Stomach (tissue), 9 donors: ENCODE data around the gene MED23. TPM values are rescaled to one million over a fixed set of nuclear protein-coding genes. Genes with fewer than 3 reads are reported as not detected.

Source experiments
- DNase-seq, 2 donors: peaks; one replicate each; pipeline versions ENCODE4 v3.0.0 to v3.0.0-alpha.2; 2013 to 2019
- H3K27ac ChIP-seq, 5 donors: fragments of 200-600 bp in 4 of 5; sonication (generic) in 4 of 5; one replicate each; pipeline ENCODE4 v1.5.1; 2013 to 2019; ENCODE audit warnings: mild to moderate bottlenecking in 1 of 5, moderate library complexity in 1 of 5
- H3K27me3 ChIP-seq, 3 donors: fragments of 200-600 bp; sonication (generic); one replicate each; pipeline ENCODE4 v1.5.1; 2017 to 2019; ENCODE audit warnings: mixed run types in 1 of 3
- H3K36me3 ChIP-seq, 4 donors: fragments of 200-600 bp; sonication (generic); 1 replicate in 3 of 4; 2 replicates in 1 of 4; pipeline ENCODE4 v1.5.1; 2016 to 2019
- H3K4me1 ChIP-seq, 4 donors: fragments of 200-600 bp; sonication (generic); one replicate each; pipeline ENCODE4 v1.5.1; 2016 to 2019
- H3K4me3 ChIP-seq, 4 donors: fragments of 200-600 bp; sonication (generic) in 3 of 4; one replicate each; pipeline ENCODE4 v1.5.1; 2016 to 2019; ENCODE audit warnings: mild to moderate bottlenecking in 1 of 4
- H3K9me3 ChIP-seq, 4 donors: fragments of 200-600 bp; sonication (generic); one replicate each; pipeline ENCODE4 v1.5.1; 2016 to 2019
- EP300 ChIP-seq: sonication (generic); formaldehyde crosslinking; IDR thresholded peaks from one replicate; pipeline ENCODE4 v1.6.1; 2017; ENCODE audit warnings: antibody characterized with exemption
- POLR2A ChIP-seq, 4 donors: fragments of 450-650 bp; IDR thresholded peaks; one replicate each; pipeline ENCODE4 v1.6.1; 2016; ENCODE audit warnings: antibody characterized with exemption in 4 of 4, control low read depth in 2 of 4, mild to moderate bottlenecking in 1 of 4, moderate library complexity in 1 of 4
- POLR2AphosphoS5 ChIP-seq, 3 donors: sonication (generic); formaldehyde crosslinking; IDR thresholded peaks; one replicate each; pipeline ENCODE4 v1.6.1; 2016; ENCODE audit warnings: antibody characterized with exemption in 3 of 3
- WGBS, 5 donors: extraction: QIAGEN DNeasy Blood & Tissue Kit in 3 of 5; methylation state at CpG; one replicate each; pipeline versions ENCODE4 v1.1.5 to v1.1.7; 2013 to 2018; 5-methylcytosine and 5-hydroxymethylcytosine counted together
- intact Hi-C: fragments of 100-400 bp; cut with DNase I; formaldehyde crosslinking; loops from one replicate; pipeline ENCODE4 v1.15.1; 2023; ENCODE audit warnings: low total_unique reads
- polyA plus RNA-seq, 3 donors: library from polyadenylated mRNA; stranded (reverse); fragments of 200-250 nt; gene quantifications; one replicate each; pipeline ENCODE4 v1.2.3, GENCODE V29; 2013
- total RNA-seq, 5 donors: library from RNA; depleted of rRNA; stranded (reverse); fragments of >200 nt; gene quantifications; one replicate each; pipeline versions ENCODE4 v1.1.0 to v1.2.3, GENCODE V29; 2014 to 2016
- TF ChIP-seq, protein P1 (sequence below), 7 experiments: fragments of 450-650 bp in 4 of 7; fragments of 200-600 bp in 3 of 7; sonication (generic) in 3 of 7; IDR thresholded peaks; one replicate each; pipeline ENCODE4 v1.5.1; 2016 to 2019; ENCODE audit warnings: antibody characterized with exemption in 7 of 7, control low read depth in 2 of 7, mild to moderate bottlenecking in 1 of 7
- donor health status: healthy with polysubstance abuse.
- donor health status: Bipolar disorder and iron deficiency.
- donor health status: healthy.

Gene MED23
- total and polyA plus RNA-seq, 8 donors: 4.0 to 107 (median 13.7) TPM

DNA sequence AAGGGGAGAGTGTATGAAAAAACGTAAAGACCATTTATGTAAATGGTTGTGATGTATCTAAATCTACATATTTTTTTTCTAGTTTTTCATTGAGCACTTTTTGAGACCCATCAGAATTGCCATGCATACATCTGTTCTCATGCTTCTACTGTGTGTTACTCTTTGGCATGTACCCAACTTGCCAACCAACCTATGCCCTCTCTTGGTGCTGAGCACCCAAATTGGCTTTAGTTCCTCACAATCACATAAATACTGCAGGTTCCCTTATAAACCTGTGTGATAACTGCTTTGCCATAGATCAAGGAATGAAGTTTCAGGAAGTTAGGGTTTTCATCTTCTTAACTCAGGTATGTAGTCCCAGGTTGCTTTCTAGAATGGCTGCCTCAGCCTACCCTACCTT lies 16.9 kb upstream of the MED23 start:
- intact Hi-C loops: no loop called here
- no peak for DNase-seq
- Histone ChIP-seq H3K36me3 (no peaks in the 10 kb centered on the region), H3K9me3 (no peaks in the 10 kb centered on the region), H3K27ac (no peak overlapping the region), H3K27me3 (no peaks in the 10 kb centered on the region), H3K4me1 (peaks cover 0 to 4% (median 0%) of the 10 kb centered on the region in 4 donors), H3K4me3 (no peak overlapping the region)
- 74 to 100% (median 85%) methylated on average over 1 of the region's 1 CpG for WGBS, 5 donors
- TF ChIP-seq, protein P1, sequence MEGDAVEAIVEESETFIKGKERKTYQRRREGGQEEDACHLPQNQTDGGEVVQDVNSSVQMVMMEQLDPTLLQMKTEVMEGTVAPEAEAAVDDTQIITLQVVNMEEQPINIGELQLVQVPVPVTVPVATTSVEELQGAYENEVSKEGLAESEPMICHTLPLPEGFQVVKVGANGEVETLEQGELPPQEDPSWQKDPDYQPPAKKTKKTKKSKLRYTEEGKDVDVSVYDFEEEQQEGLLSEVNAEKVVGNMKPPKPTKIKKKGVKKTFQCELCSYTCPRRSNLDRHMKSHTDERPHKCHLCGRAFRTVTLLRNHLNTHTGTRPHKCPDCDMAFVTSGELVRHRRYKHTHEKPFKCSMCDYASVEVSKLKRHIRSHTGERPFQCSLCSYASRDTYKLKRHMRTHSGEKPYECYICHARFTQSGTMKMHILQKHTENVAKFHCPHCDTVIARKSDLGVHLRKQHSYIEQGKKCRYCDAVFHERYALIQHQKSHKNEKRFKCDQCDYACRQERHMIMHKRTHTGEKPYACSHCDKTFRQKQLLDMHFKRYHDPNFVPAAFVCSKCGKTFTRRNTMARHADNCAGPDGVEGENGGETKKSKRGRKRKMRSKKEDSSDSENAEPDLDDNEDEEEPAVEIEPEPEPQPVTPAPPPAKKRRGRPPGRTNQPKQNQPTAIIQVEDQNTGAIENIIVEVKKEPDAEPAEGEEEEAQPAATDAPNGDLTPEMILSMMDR (IDR thresholded peaks at IDR 0.05): no peak
- TF ChIP-seq POLR2A (IDR thresholded peaks at IDR 0.05) (no peak), EP300 (no peak), POLR2AphosphoS5 (IDR thresholded peaks at IDR 0.05) (no peak)

DNA sequence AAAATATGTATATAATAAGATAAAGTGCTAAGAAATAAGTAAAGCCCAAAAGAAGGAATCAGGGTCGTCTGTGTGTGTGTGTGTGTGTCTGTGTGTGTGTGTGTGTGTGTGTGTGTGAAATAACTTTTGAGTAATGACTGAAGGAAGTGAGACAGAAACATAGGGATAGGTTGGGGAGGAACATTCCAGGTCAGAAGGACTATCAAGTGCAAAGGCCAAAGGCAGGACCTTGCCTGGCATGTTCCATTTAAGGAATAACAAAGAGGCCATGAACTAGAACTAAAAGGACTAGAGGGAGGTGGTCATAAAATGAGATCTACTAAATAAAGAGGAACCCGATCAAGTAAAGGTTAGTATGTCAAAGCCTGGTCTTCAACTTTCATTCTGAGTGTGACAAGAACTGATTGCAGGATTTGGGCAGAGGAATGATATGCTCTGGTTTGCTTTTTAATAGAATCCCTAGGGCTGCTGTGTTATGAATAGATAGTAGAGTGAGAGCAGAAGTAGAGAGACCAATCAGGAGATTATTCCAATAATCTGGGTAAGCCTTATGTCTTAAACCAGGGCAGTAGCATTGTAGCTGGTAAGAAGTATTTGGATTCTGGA lies 15.9 kb upstream of the MED23 start:
- H3K27me3 ChIP-seq: no peaks in the 10 kb centered on the region
- 66 to 79% (median 77%) methylated on average over 2 of the region's 2 CpGs for WGBS, 5 donors
- H3K4me1 ChIP-seq: peaks cover 0 to 4% (median 0%) of the 10 kb centered on the region in 4 donors
- no peak for TF ChIP-seq POLR2A (IDR thresholded peaks at IDR 0.05)
- no peak for TF ChIP-seq POLR2AphosphoS5 (IDR thresholded peaks at IDR 0.05)
- TF ChIP-seq, protein P1 (IDR thresholded peaks at IDR 0.05): no peak
- TF ChIP-seq EP300: no peak
- DNase-seq: no peak
- no peaks in the 10 kb centered on the region for H3K9me3 ChIP-seq
- H3K36me3 ChIP-seq: no peaks in the 10 kb centered on the region
- intact Hi-C loops: no loop called here
- H3K27ac ChIP-seq: no peak overlapping the region
- no peak overlapping the region for H3K4me3 ChIP-seq

DNA sequence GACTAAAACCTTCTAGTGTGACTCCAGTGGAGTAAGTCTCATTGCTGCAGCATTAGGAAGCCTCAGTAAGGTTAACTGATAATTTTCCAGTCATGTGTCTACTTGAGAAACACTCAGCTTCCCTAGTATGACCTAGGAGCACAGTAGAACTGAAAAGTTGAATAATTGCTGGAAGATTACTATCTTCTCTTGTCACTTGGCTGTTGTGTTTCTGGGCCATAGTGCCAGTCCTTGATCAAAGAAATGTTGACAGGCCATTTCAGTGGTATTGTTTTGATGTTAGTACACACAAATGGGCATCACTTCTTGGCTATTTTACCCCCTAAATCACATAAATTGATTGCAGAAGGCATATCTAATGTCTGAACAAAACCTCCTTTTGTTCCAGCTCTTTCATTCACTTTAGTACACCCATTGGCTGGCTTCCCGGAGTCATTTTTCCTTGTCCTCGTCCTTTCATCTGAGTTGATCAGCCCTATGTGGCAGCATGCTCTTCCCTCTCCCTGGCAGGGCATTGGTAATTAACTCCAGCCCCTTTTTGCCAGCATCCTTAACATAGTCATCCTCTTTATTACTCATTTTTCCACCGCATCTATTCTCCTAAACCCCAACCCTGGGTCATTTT lies 15.1 kb upstream of the MED23 start:
- no peaks in the 10 kb centered on the region for H3K36me3 ChIP-seq
- no peak for TF ChIP-seq POLR2A (IDR thresholded peaks at IDR 0.05)
- no peak for TF ChIP-seq POLR2AphosphoS5 (IDR thresholded peaks at IDR 0.05)
- TF ChIP-seq EP300: no peak
- TF ChIP-seq, protein P1 (IDR thresholded peaks at IDR 0.05): no peak
- no peaks in the 10 kb centered on the region for H3K27me3 ChIP-seq
- peak; percentile 24 to 38 for DNase-seq
- H3K9me3 ChIP-seq: no peaks in the 10 kb centered on the region
- no peak overlapping the region for H3K27ac ChIP-seq
- WGBS, 5 donors: 42 to 63% (median 52%) methylated on average over 3 of the region's 3 CpGs
- H3K4me3 ChIP-seq: no peak overlapping the region
- H3K4me1 ChIP-seq: peaks cover 0 to 4% (median 0%) of the 10 kb centered on the region in 4 donors
- intact Hi-C loops: no loop called here

DNA sequence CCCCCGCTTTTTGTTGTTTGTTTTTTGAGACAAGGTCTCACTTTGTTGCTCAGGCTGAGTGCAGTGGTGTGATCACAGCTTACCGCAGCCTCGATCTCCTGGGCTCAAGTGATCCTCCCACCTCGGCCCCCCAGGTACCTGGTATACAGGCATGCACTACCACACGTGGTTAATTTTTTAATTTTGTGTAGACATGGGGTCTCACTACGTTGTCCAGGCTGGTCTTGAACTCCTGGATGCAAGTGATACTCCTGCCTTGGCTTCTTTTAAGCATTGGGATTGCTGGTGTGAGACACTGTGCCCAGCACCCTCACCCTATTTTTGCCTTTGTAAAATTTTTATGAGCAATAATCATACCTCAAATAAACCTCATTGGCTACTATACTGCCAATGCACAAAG lies 14.5 kb upstream of the MED23 start:
- no peaks in the 10 kb centered on the region for H3K36me3 ChIP-seq
- TF ChIP-seq, protein P1 (IDR thresholded peaks at IDR 0.05): no peak
- no peak for TF ChIP-seq EP300
- TF ChIP-seq POLR2A (IDR thresholded peaks at IDR 0.05): no peak
- H3K27ac ChIP-seq: no peak overlapping the region
- peaks cover 0 to 4% (median 0%) of the 10 kb centered on the region in 4 donors for H3K4me1 ChIP-seq
- intact Hi-C loops: no loop called here
- DNase-seq: no peak
- no peaks in the 10 kb centered on the region for H3K27me3 ChIP-seq
- no peaks in the 10 kb centered on the region for H3K9me3 ChIP-seq
- WGBS, 5 donors: 82 to 90% (median 88%) methylated on average over 6 of the region's 6 CpGs
- H3K4me3 ChIP-seq: no peak overlapping the region
